ENCODE data around the gene TM9SF3. TPM values are rescaled to one million over a fixed set of nuclear protein-coding genes. Genes with fewer than 3 reads are reported as not detected.

TM9SF3 gene
- total and polyA plus RNA-seq, 2 donors = 41.0 to 47.5 TPM

DNA sequence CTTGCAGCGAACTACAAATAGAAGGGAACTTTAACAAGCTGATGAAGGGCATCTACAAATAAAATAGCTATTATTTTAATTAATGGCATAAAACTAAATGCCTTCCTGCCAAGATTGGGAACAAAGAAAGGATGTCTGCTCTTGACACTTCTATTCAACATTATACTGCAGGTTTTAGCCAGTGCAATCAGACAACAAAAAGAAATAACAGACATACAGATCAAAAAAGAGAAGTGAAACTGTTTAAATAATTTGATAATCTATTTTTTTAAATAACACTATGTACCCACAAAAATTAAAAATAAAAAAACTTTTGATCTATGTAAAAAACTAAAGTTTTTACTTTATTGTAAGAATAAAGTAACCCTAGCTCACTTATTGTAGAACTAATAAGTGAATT is 50.7 kb downstream of the TM9SF3 start:
- Histone ChIP-seq H3K4me1 (ENCODE audit: control insufficient read depth in 2 of 2, insufficient read depth in 2 of 2, low read length in 2 of 2) (no peaks in the 10 kb centered on the region), H3K27ac (ENCODE audit: low read depth in 1 of 2, low read length in 1 of 2) (no peak overlapping the region), H3K4me3 (ENCODE audit: low read length in 2 of 2) (no peak overlapping the region), H3K9me3 (ENCODE audit: control insufficient read depth in 2 of 2, insufficient read depth in 1 of 2, low read length in 1 of 2) (no peaks in the 10 kb centered on the region), H3K36me3 (ENCODE audit: control insufficient read depth in 2 of 2, insufficient read depth in 2 of 2, low read length in 1 of 2) (peaks cover 12 to 30% of the 10 kb centered on the region in 2 donors), H3K27me3 (ENCODE audit: control insufficient read depth in 2 of 2, insufficient read depth in 1 of 2, low read length in 1 of 2) (no peaks in the 10 kb centered on the region)
- 99% methylated on average over 1 of the region's 1 CpG for WGBS
- DNase-seq (ENCODE audit: low read depth in 6 of 9, low spot score in 9 of 9) = no peak

DNA sequence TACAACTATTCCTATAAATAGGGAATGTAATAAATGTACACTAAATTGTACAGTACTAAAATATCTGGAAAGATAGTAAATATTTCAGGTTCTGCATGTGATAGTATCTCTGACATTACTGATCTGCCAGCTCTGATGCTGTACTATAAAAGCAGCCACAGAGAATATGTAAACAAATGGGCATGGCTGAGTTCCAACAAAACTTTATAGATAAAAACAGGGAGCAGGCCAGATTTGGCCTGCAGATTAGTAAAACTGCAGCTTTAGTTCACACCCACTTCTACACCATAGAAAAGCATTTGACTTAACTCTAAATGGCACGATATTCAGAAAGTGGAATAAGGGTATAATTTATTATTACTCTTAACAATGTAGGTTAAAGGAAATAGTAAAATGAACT is 54.3 kb downstream of the TM9SF3 start:
- Histone ChIP-seq H3K27ac (ENCODE audit: low read depth in 1 of 2, low read length in 1 of 2) (no peak overlapping the region), H3K27me3 (ENCODE audit: control insufficient read depth in 2 of 2, insufficient read depth in 1 of 2, low read length in 1 of 2) (no peaks in the 10 kb centered on the region), H3K36me3 (ENCODE audit: control insufficient read depth in 2 of 2, insufficient read depth in 2 of 2, low read length in 1 of 2) (peaks cover 14 to 33% of the 10 kb centered on the region in 2 donors), H3K9me3 (ENCODE audit: control insufficient read depth in 2 of 2, insufficient read depth in 1 of 2, low read length in 1 of 2) (no peaks in the 10 kb centered on the region), H3K4me1 (ENCODE audit: control insufficient read depth in 2 of 2, insufficient read depth in 2 of 2, low read length in 2 of 2) (no peaks in the 10 kb centered on the region), H3K4me3 (ENCODE audit: low read length in 2 of 2) (no peak overlapping the region)
- 98% methylated on average over 1 of the region's 1 CpG for WGBS
- DNase-seq (ENCODE audit: low read depth in 6 of 9, low spot score in 9 of 9) = no peak

DNA sequence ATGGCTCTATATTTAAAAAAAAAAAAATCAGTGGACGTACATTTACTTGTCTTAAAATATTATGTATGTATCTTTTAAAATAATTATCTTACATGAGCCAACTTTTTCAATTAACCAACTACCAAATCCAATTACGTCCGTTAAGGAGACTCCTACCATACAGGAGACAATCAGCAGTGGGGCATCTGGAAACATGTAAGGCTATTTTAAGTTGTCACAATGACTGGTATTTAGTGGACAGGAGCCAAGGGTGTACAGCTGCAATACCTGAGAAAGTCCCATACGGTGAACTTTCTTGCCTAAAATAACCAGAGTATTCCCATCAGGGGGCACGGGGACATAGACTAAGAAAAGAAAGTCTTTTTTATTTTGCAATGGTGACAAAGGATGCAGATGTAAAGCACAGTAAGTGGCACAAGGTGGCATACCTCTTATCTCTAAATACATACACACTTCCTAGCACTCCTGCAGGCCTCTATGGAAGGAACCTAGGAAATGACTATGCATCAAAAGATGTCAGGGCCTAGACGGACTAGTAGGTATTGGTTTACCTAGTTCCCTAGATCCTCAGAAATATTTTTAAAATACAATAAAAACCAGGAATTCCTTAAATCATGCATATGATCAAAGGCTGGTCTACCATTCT is 57.1 kb downstream of the TM9SF3 start:
- H3K27ac ChIP-seq (ENCODE audit: low read depth in 1 of 2, low read length in 1 of 2) = no peak overlapping the region
- no peaks in the 10 kb centered on the region for H3K27me3 ChIP-seq (ENCODE audit: control insufficient read depth in 2 of 2, insufficient read depth in 1 of 2, low read length in 1 of 2)
- no peak overlapping the region for H3K4me3 ChIP-seq (ENCODE audit: low read length in 2 of 2)
- H3K36me3 ChIP-seq (ENCODE audit: control insufficient read depth in 2 of 2, insufficient read depth in 2 of 2, low read length in 1 of 2) = peaks cover 27 to 53% of the 10 kb centered on the region in 2 donors
- 95% methylated on average over 6 of the region's 6 CpGs for WGBS
- no peaks in the 10 kb centered on the region for H3K9me3 ChIP-seq (ENCODE audit: control insufficient read depth in 2 of 2, insufficient read depth in 1 of 2, low read length in 1 of 2)
- no peak for DNase-seq (ENCODE audit: low read depth in 6 of 9, low spot score in 9 of 9)
- H3K4me1 ChIP-seq (ENCODE audit: control insufficient read depth in 2 of 2, insufficient read depth in 2 of 2, low read length in 2 of 2) = no peaks in the 10 kb centered on the region

DNA sequence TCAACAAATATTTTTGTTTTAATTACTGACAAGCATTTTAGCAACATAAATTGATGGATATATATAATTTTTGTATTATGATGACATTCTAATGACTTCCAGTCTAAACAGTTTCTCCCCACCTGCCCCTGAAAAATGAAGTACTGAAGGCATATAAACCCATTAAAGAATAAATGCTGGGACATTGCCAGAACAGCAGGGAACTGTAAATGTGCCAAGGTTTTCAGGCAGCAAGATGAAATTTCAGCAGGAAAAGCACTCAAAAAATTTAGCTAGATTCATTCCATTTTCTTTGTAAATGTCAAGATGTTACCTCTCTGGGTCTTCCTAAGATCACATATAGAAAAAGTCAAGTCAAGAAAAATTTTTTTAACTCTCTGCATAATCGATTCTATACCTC is 62.1 kb downstream of the TM9SF3 start:
- Histone ChIP-seq H3K27me3 (ENCODE audit: control insufficient read depth in 2 of 2, insufficient read depth in 1 of 2, low read length in 1 of 2) (no peaks in the 10 kb centered on the region), H3K4me1 (ENCODE audit: control insufficient read depth in 2 of 2, insufficient read depth in 2 of 2, low read length in 2 of 2) (no peaks in the 10 kb centered on the region), H3K27ac (ENCODE audit: low read depth in 1 of 2, low read length in 1 of 2) (no peak overlapping the region), H3K9me3 (ENCODE audit: control insufficient read depth in 2 of 2, insufficient read depth in 1 of 2, low read length in 1 of 2) (no peaks in the 10 kb centered on the region), H3K36me3 (ENCODE audit: control insufficient read depth in 2 of 2, insufficient read depth in 2 of 2, low read length in 1 of 2) (peaks cover 18 to 45% of the 10 kb centered on the region in 2 donors), H3K4me3 (ENCODE audit: low read length in 2 of 2) (no peak overlapping the region)
- WGBS = 95% methylated on average over 1 of the region's 1 CpG
- DNase-seq (ENCODE audit: low read depth in 6 of 9, low spot score in 9 of 9) = no peak

DNA sequence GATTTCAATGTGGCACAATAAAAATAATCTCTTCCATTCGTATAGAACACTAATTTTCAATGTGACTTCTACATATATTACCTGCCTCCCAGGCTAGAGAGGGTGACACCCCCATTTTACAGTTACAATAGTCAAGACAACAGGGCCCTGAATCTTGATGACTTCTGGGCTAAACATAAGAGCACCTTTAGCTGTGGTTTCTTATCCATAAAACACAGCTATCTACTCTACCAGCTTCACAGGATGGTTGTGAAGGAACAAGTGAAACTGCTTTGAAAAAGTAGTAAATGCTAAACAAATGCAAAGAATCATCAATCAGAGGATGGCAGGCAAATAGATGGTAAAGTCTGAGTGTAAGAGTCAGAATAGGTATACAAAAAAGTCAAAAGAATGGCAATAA is 69.5 kb downstream of the TM9SF3 start:
- no peak for DNase-seq (ENCODE audit: low read depth in 6 of 9, low spot score in 9 of 9)
- H3K4me1 ChIP-seq (ENCODE audit: control insufficient read depth in 2 of 2, insufficient read depth in 2 of 2, low read length in 2 of 2) = peaks cover 12 to 21% of the 10 kb centered on the region in 2 donors
- 96% methylated on average over 1 of the region's 1 CpG for WGBS
- H3K4me3 ChIP-seq (ENCODE audit: low read length in 2 of 2) = no peak overlapping the region
- no peak overlapping the region for H3K27ac ChIP-seq (ENCODE audit: low read depth in 1 of 2, low read length in 1 of 2)
- H3K9me3 ChIP-seq (ENCODE audit: control insufficient read depth in 2 of 2, insufficient read depth in 1 of 2, low read length in 1 of 2) = peaks cover 0 to 14% of the 10 kb centered on the region in 2 donors
- H3K36me3 ChIP-seq (ENCODE audit: control insufficient read depth in 2 of 2, insufficient read depth in 2 of 2, low read length in 1 of 2) = peaks cover 3 to 12% of the 10 kb centered on the region in 2 donors
- H3K27me3 ChIP-seq (ENCODE audit: control insufficient read depth in 2 of 2, insufficient read depth in 1 of 2, low read length in 1 of 2) = peaks cover 31 to 41% of the 10 kb centered on the region in 2 donors

DNA sequence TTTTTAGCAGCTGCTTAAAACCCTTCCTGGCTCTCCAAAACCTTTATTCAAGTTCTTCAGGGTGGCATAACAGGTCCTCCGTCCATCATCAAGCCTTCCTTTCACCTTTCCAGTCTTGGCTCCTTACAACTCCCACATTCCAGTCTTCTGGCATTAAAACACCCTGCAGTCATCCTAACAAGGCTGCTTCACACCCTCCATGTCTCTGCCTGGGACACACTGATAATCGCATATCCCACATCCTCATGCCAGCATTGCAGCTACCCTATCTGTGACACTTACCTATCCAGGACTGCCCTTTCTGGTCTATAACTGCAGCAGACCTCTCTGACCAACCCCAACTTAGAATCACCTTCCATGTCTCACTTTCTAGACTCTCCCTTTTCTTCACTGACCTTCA is 70.5 kb downstream of the TM9SF3 start:
- peaks cover 39 to 51% of the 10 kb centered on the region in 2 donors for H3K27me3 ChIP-seq (ENCODE audit: control insufficient read depth in 2 of 2, insufficient read depth in 1 of 2, low read length in 1 of 2)
- no peak overlapping the region for H3K27ac ChIP-seq (ENCODE audit: low read depth in 1 of 2, low read length in 1 of 2)
- no peak overlapping the region for H3K4me3 ChIP-seq (ENCODE audit: low read length in 2 of 2)
- 94% methylated on average over 2 of the region's 2 CpGs for WGBS
- peaks cover 3 to 7% of the 10 kb centered on the region in 2 donors for H3K36me3 ChIP-seq (ENCODE audit: control insufficient read depth in 2 of 2, insufficient read depth in 2 of 2, low read length in 1 of 2)
- H3K4me1 ChIP-seq (ENCODE audit: control insufficient read depth in 2 of 2, insufficient read depth in 2 of 2, low read length in 2 of 2) = peaks cover 12 to 22% of the 10 kb centered on the region in 2 donors
- no peak for DNase-seq (ENCODE audit: low read depth in 6 of 9, low spot score in 9 of 9)
- H3K9me3 ChIP-seq (ENCODE audit: control insufficient read depth in 2 of 2, insufficient read depth in 1 of 2, low read length in 1 of 2) = peaks cover 0 to 18% of the 10 kb centered on the region in 2 donors

DNA sequence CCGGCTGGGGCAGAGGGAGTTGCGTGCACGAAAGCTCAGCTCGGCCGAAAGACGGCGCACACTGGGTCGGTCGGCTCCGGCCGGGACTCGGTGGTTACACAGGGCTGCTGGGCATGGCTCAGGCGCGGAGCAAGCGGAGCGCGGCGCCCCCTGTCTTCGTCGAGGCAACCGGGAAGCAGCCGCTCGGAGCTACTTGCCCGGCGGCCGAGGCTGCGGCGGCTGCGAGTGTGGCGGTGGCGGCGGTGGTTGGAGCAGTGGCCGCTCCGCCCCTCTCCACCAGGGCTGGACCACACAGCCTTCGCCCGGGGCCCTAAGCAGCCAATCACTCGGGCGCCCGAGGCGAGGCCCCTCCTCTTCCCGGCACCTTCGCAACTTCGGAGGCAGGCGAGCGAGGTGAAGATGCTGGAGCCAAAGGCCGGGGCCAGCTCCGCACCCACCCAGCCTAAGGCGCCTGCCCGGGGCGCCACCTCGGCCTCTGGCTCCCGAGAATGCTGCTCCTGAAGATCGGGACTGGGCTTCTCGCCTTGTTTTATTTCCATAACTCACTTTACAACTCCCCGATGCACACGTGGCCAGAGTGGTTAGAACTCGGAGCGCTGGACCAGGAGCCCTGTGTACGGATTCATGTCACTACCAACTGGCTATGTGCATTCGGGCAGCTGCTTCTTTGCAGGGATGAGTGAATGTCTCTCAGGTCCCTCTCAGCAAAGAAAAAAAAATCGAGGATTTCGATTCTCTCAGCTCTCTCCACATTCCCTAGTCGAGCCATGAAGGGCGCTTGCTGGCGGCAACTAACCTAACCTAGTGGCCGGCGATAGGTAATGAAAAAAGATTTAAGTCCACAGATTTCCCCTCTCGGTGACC is 72.9 kb downstream of the TM9SF3 start, which contains the start of gene TLL2:
Gene TLL2, minus strand, starts transcription at position 229 of the 864 bp plus-strand sequence. CDS start 241 bp downstream, outside the sequence.
- H3K36me3 ChIP-seq (ENCODE audit: control insufficient read depth in 2 of 2, insufficient read depth in 2 of 2, low read length in 1 of 2) = no peaks in the 10 kb centered on the region
- peaks cover 43 to 70% of the 10 kb centered on the region in 2 donors for H3K27me3 ChIP-seq (ENCODE audit: control insufficient read depth in 2 of 2, insufficient read depth in 1 of 2, low read length in 1 of 2)
- H3K4me3 ChIP-seq (ENCODE audit: low read length in 2 of 2) = peak within 1 kb of the TSS; percentile 38 to 51
- peaks cover 12 to 22% of the 10 kb centered on the region in 2 donors for H3K4me1 ChIP-seq (ENCODE audit: control insufficient read depth in 2 of 2, insufficient read depth in 2 of 2, low read length in 2 of 2)
- DNase-seq (ENCODE audit: low read depth in 6 of 9, low spot score in 9 of 9) = peak in 5 of 9 donors; percentile 21 to 58 (median 38)
- no peak within 1 kb of the TSS for H3K27ac ChIP-seq (ENCODE audit: low read depth in 1 of 2, low read length in 1 of 2)
- 3% methylated on average over 68 of the region's 68 CpGs for WGBS
- peaks cover 0 to 19% of the 10 kb centered on the region in 2 donors for H3K9me3 ChIP-seq (ENCODE audit: control insufficient read depth in 2 of 2, insufficient read depth in 1 of 2, low read length in 1 of 2)

DNA sequence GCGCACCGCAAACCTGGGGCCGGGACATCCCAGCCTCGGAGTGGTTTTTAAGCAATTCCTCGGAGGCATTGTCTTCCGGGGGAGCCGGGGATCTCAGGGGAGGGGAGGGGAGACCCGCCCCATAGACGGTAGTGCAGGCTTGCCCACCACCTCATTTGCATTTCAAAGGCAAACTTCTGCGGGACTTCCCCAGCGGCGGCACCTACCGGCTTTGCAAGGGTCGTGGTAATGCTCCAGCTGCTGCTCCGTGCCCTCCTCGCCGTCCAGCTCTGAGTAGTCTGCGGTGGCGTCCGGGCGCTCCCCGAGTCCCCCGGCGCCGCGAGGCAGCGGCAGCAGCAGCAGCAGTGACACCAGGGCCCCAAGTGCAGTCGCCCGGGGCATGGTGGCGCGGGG is 73.5 kb downstream of the TM9SF3 start:
- peak in 4 of 9 donors; percentile 26 to 62 (median 38) for DNase-seq (ENCODE audit: low read depth in 6 of 9, low spot score in 9 of 9)
- H3K27ac ChIP-seq (ENCODE audit: low read depth in 1 of 2, low read length in 1 of 2) = no peak overlapping the region
- WGBS = under 1% methylated on average over 31 of the region's 31 CpGs
- no peaks in the 10 kb centered on the region for H3K36me3 ChIP-seq (ENCODE audit: control insufficient read depth in 2 of 2, insufficient read depth in 2 of 2, low read length in 1 of 2)
- H3K4me3 ChIP-seq (ENCODE audit: low read length in 2 of 2) = peak overlapping the region; percentile 38 to 51
- peaks cover 43 to 72% of the 10 kb centered on the region in 2 donors for H3K27me3 ChIP-seq (ENCODE audit: control insufficient read depth in 2 of 2, insufficient read depth in 1 of 2, low read length in 1 of 2)
- peaks cover 12 to 22% of the 10 kb centered on the region in 2 donors for H3K4me1 ChIP-seq (ENCODE audit: control insufficient read depth in 2 of 2, insufficient read depth in 2 of 2, low read length in 2 of 2)
- peaks cover 0 to 19% of the 10 kb centered on the region in 2 donors for H3K9me3 ChIP-seq (ENCODE audit: control insufficient read depth in 2 of 2, insufficient read depth in 1 of 2, low read length in 1 of 2)

Data from thymus (tissue), 11 donors.